Measurements from ENCODE around the gene RBFOX2. TPM values are rescaled to one million over a fixed set of nuclear protein-coding genes. Genes with fewer than 3 reads are reported as not detected.

The RBFOX2 gene
- total RNA-seq, 1 donor from 2014 or later: 64.1 TPM

GRCh38 chr22:35866651-35867050, 162.0 kb downstream of the RBFOX2 start:
- intact Hi-C loops (cut with DNase I): no loop called here
- peaks cover 6% of the 10 kb centered on the region for H3K4me1 ChIP-seq
- H3K36me3 ChIP-seq: no peaks in the 10 kb centered on the region
- no peak overlapping the region for H3K27ac ChIP-seq
- DNase-seq (no peak), ATAC-seq (no peak)
- no peaks in the 10 kb centered on the region for H3K27me3 ChIP-seq
- no peak overlapping the region for H3K4me3 ChIP-seq
- no peaks in the 10 kb centered on the region for H3K9me3 ChIP-seq
- TF ChIP-seq CTCF (IDR thresholded peaks at IDR 0.05): no peak

GRCh38 chr22:35864545-35865165, 164.0 kb downstream of the RBFOX2 start:
- Histone ChIP-seq H3K4me3 (no peak overlapping the region), H3K27ac (no peak overlapping the region), H3K4me1 (peaks cover 6% of the 10 kb centered on the region), H3K27me3 (no peaks in the 10 kb centered on the region), H3K36me3 (no peaks in the 10 kb centered on the region), H3K9me3 (no peaks in the 10 kb centered on the region)
- no peak for TF ChIP-seq CTCF (IDR thresholded peaks at IDR 0.05)
- intact Hi-C loops (cut with DNase I): no loop called here
- DNase-seq (no peak), ATAC-seq (no peak)

DNA sequence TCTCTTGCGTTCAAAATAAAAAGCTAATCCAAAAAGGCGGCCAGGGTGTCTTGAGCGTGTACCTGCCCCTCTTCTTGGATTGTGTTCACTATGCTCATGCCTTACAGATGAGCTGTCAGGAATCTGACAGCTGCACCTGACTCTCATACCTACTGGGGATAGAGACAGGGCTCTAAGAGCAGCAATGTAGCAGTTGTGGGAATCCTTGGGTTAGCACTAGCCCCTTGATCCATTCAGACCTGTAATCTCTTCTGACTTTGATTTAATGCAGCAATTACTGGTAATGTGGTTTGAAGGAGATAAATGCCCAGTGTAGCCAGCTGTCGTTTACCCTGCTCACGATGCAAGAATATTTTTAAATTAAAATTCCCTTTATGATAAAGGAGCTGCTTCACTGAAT, 165.2 kb downstream of the RBFOX2 start:
- TF ChIP-seq CTCF (IDR thresholded peaks at IDR 0.05): no peak
- H3K27ac ChIP-seq: no peak overlapping the region
- no peaks in the 10 kb centered on the region for H3K36me3 ChIP-seq
- intact Hi-C loops (cut with DNase I): no loop called here
- ATAC-seq (no peak), DNase-seq (no peak)
- H3K4me3 ChIP-seq: no peak overlapping the region
- H3K27me3 ChIP-seq: no peaks in the 10 kb centered on the region
- H3K9me3 ChIP-seq: no peaks in the 10 kb centered on the region
- peaks cover 6% of the 10 kb centered on the region for H3K4me1 ChIP-seq

DNA sequence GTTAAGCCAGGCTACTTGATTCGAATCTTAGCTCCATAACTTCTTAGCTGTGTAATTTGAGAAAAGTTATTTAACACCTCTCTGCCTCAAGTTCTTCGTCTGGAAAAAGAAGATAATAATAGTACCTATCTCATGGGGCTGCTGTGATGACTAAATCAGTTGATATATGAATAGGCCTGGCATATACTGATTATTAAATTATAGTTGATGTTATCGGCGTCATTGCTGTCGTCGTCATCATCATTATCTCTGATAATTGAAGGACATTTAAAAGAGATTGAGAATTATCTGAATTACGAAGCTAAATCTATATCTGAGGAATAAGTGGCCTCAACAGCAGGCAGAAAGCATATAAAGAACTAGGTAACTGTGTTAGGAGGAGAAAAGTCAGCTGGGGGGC, 165.9 kb downstream of the RBFOX2 start:
- TF ChIP-seq CTCF (IDR thresholded peaks at IDR 0.05): no peak
- Histone ChIP-seq H3K9me3 (no peaks in the 10 kb centered on the region), H3K4me1 (peaks cover 6% of the 10 kb centered on the region), H3K27ac (no peak overlapping the region), H3K27me3 (no peaks in the 10 kb centered on the region), H3K4me3 (no peak overlapping the region), H3K36me3 (no peaks in the 10 kb centered on the region)
- no peak for DNase-seq
- ATAC-seq: no peak
- intact Hi-C loops (cut with DNase I): no loop called here

DNA sequence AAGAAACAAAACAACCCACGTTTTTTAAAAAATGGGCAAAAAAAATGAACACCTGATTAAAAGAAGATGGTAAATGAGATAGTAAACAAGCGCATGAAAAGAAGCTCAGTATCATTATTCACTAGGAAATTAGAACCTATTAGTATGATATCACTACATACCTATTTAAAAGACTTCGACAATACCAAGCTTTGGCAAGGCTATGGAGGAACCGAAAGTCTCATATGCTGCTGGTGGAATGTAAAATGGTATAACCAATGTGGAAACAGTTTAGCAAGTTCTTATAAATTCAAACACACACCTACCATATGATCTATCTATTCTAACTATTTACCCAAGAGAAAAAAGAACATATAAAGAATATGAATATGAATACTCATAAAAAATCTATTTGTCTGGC, 167.2 kb downstream of the RBFOX2 start:
- Histone ChIP-seq H3K36me3 (no peaks in the 10 kb centered on the region), H3K27ac (no peak overlapping the region), H3K9me3 (no peaks in the 10 kb centered on the region), H3K4me1 (peaks cover 2% of the 10 kb centered on the region), H3K27me3 (no peaks in the 10 kb centered on the region), H3K4me3 (no peak overlapping the region)
- no peak for DNase-seq
- ATAC-seq: no peak
- no peak for TF ChIP-seq CTCF (IDR thresholded peaks at IDR 0.05)
- intact Hi-C loops (cut with DNase I): no loop called here

DNA sequence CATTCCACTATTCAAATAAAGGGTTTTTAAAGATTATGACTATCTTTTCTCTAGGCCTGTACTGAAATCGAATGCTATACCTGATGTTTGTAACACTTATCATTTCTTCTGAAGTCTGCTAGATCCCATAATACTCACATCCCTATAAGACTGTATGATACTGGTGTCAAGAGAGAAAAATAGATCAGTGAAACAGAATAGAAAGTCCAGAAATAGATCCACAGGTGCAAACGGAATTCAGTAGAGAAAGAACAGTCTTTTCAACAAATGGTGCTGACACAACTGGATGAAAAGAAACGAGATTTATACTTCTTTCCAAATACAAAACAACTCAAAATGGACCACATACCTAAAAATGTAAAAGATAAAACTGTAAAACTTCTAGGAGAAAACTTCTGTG, 167.8 kb downstream of the RBFOX2 start:
- ATAC-seq: no peak
- H3K36me3 ChIP-seq: no peaks in the 10 kb centered on the region
- H3K27ac ChIP-seq: no peak overlapping the region
- no peak for TF ChIP-seq CTCF (IDR thresholded peaks at IDR 0.05)
- intact Hi-C loops (cut with DNase I): no loop called here
- H3K4me3 ChIP-seq: no peak overlapping the region
- DNase-seq: no peak
- H3K4me1 ChIP-seq: no peaks in the 10 kb centered on the region
- no peaks in the 10 kb centered on the region for H3K9me3 ChIP-seq
- no peaks in the 10 kb centered on the region for H3K27me3 ChIP-seq

Measured in upper lobe of right lung (tissue), 1 donor.